ENCODE results near the gene NAGS.

GRCh38 chr17:43978078-43978477 is 26.3 kb upstream of the NAGS start:
- no peak for TF ChIP-seq RAD21 (IDR thresholded peaks at IDR 0.05; ENCODE audit: low read depth)
- no peak for TF ChIP-seq EZH2 (IDR thresholded peaks at IDR 0.05)
- TF ChIP-seq CTCF (IDR thresholded peaks at IDR 0.05 in 2 of 3, conservative IDR thresholded peaks at IDR 0.05 in 1 of 3; ENCODE audit: borderline replicate concordance in 1 of 3, insufficient read depth in 1 of 3, low read depth in 2 of 3, low read length in 2 of 3), result no peak
- no peak for TF ChIP-seq ZNF274 (IDR thresholded peaks at IDR 0.05; ENCODE audit: low read depth, low read length)
- no peak for TF ChIP-seq YY1 (IDR thresholded peaks at IDR 0.05; ENCODE audit: extremely low read depth, insufficient replicate concordance, low read depth, low read length)
- TF ChIP-seq POLR2AphosphoS5 (IDR thresholded peaks at IDR 0.05; ENCODE audit: low read depth, low read length), result no peak
- no peak for TF ChIP-seq EZH2phosphoT487 (IDR thresholded peaks at IDR 0.05; ENCODE audit: borderline replicate concordance)
- TF ChIP-seq ATF3 (IDR thresholded peaks at IDR 0.05), result no peak
- TF ChIP-seq POLR2A (IDR thresholded peaks at IDR 0.05; ENCODE audit: borderline replicate concordance, extremely low read depth, insufficient read depth, insufficient read length), result no peak
- no peak for TF ChIP-seq EGR1 (IDR thresholded peaks at IDR 0.05; ENCODE audit: low read depth)
- TF ChIP-seq SIN3A (IDR thresholded peaks at IDR 0.05; ENCODE audit: low read depth), result no peak
- no peak for TF ChIP-seq REST (IDR thresholded peaks at IDR 0.05; ENCODE audit: low read depth)
- TF ChIP-seq FOSL1 (IDR thresholded peaks at IDR 0.05; ENCODE audit: low read depth), result no peak

Measured in HCT116 (cell line).